ENCODE data around the gene GBF1. TPM values are rescaled to one million over a fixed set of nuclear protein-coding genes. Genes with fewer than 3 reads are reported as not detected.
"Not testable (repeated sequence)": the region's sequence is repeated elsewhere in the genome, so short reads cannot be mapped to it uniquely, and the experiment has no call there.

GBF1 gene
- total and polyA plus RNA-seq, 2 donors from 2014 or later = 14.4 to 53.3 TPM

- DNase-seq (no peak), FAIRE-seq (no peak)
- H3K36me3 ChIP-seq (ENCODE audit: control insufficient read depth in 2 of 3, insufficient read depth in 3 of 3, low read length in 3 of 3) = peaks cover 0 to 6% (median 0%) of the 10 kb centered on the region in 3 donors
- peaks cover 7 to 29% (median 13%) of the 10 kb centered on the region in 3 donors for H3K4me1 ChIP-seq (ENCODE audit: control insufficient read depth in 2 of 3, insufficient read depth in 2 of 3, low read depth in 1 of 3, low read length in 3 of 3)
- intact Hi-C loops (cut with DNase I) = no loop called here
- H3K4me3 ChIP-seq (ENCODE audit: low read length in 3 of 3) = peak overlapping the region; percentile 90 to 97 (median 91)
- no peaks in the 10 kb centered on the region for H3K27me3 ChIP-seq (ENCODE audit: control insufficient read depth, insufficient read depth, low read length)
- H3K27ac ChIP-seq (ENCODE audit: low read depth in 2 of 2, low read length in 2 of 2) = peak overlapping the region; percentile 90
- TF ChIP-seq CTCF (IDR thresholded peaks at IDR 0.05; ENCODE audit: borderline replicate concordance, extremely low read depth, insufficient read depth) = no peak
- peak overlapping the region; percentile 79 to 98 (median 90) for H3K9ac ChIP-seq (ENCODE audit: low read length in 3 of 3)
- H3K9me3 ChIP-seq (ENCODE audit: control insufficient read depth in 2 of 3, insufficient read depth in 1 of 3, low read length in 3 of 3) = no peaks in the 10 kb centered on the region
Observed at GRCh38 chr10:102245932-102246251, 560 bp downstream of the GBF1 start.

- TF ChIP-seq CTCF (IDR thresholded peaks at IDR 0.05; ENCODE audit: borderline replicate concordance, extremely low read depth, insufficient read depth) = no peak
- Histone ChIP-seq H3K27me3 (ENCODE audit: control insufficient read depth, insufficient read depth, low read length) (no peaks in the 10 kb centered on the region), H3K4me3 (ENCODE audit: low read length in 3 of 3) (peak overlapping the region; percentile 90 to 97 (median 91)), H3K9ac (ENCODE audit: low read length in 3 of 3) (peak overlapping the region; percentile 79 to 98 (median 90)), H3K9me3 (ENCODE audit: control insufficient read depth in 2 of 3, insufficient read depth in 1 of 3, low read length in 3 of 3) (no peaks in the 10 kb centered on the region), H3K4me1 (ENCODE audit: control insufficient read depth in 2 of 3, insufficient read depth in 2 of 3, low read depth in 1 of 3, low read length in 3 of 3) (peaks cover 7 to 28% (median 13%) of the 10 kb centered on the region in 3 donors), H3K27ac (ENCODE audit: low read depth in 2 of 2, low read length in 2 of 2) (peak overlapping the region in 1 of 2 donors; percentile 90), H3K36me3 (ENCODE audit: control insufficient read depth in 2 of 3, insufficient read depth in 3 of 3, low read length in 3 of 3) (peaks cover 0 to 6% (median 0%) of the 10 kb centered on the region in 3 donors)
- intact Hi-C loops (cut with DNase I) = no loop called here
- DNase-seq (no peak), FAIRE-seq (no peak)
Observed at GRCh38 chr10:102246261-102246660, 929 bp downstream of the GBF1 start.

GRCh38 chr10:102247734-102248133, 2.4 kb downstream of the GBF1 start:
- H3K4me3 ChIP-seq (ENCODE audit: low read length in 3 of 3) = no peak overlapping the region
- H3K27ac ChIP-seq (ENCODE audit: low read depth in 2 of 2, low read length in 2 of 2) = no peak overlapping the region
- no peak for TF ChIP-seq CTCF (IDR thresholded peaks at IDR 0.05; ENCODE audit: borderline replicate concordance, extremely low read depth, insufficient read depth)
- no peak overlapping the region for H3K9ac ChIP-seq (ENCODE audit: low read length in 3 of 3)
- H3K36me3 ChIP-seq (ENCODE audit: control insufficient read depth in 2 of 3, insufficient read depth in 3 of 3, low read length in 3 of 3) = peaks cover 0 to 6% (median 0%) of the 10 kb centered on the region in 3 donors
- intact Hi-C loops (cut with DNase I) = no loop called here
- H3K9me3 ChIP-seq (ENCODE audit: control insufficient read depth in 2 of 3, insufficient read depth in 1 of 3, low read length in 3 of 3) = no peaks in the 10 kb centered on the region
- peaks cover 3 to 20% (median 8%) of the 10 kb centered on the region in 3 donors for H3K4me1 ChIP-seq (ENCODE audit: control insufficient read depth in 2 of 3, insufficient read depth in 2 of 3, low read depth in 1 of 3, low read length in 3 of 3)
- DNase-seq = no peak
- no peaks in the 10 kb centered on the region for H3K27me3 ChIP-seq (ENCODE audit: control insufficient read depth, insufficient read depth, low read length)
- no peak for FAIRE-seq

GRCh38 chr10:102252508-102252907, 7.2 kb downstream of the GBF1 start:
- H3K9me3 ChIP-seq (ENCODE audit: control insufficient read depth in 2 of 3, insufficient read depth in 1 of 3, low read length in 3 of 3); H3K4me3 ChIP-seq (ENCODE audit: low read length in 3 of 3); DNase-seq; H3K4me1 ChIP-seq (ENCODE audit: control insufficient read depth in 2 of 3, insufficient read depth in 2 of 3, low read depth in 1 of 3, low read length in 3 of 3); FAIRE-seq; H3K9ac ChIP-seq (ENCODE audit: low read length in 3 of 3); H3K27ac ChIP-seq (ENCODE audit: low read depth in 2 of 2, low read length in 2 of 2); H3K27me3 ChIP-seq (ENCODE audit: control insufficient read depth, insufficient read depth, low read length); H3K36me3 ChIP-seq (ENCODE audit: control insufficient read depth in 2 of 3, insufficient read depth in 3 of 3, low read length in 3 of 3); intact Hi-C loops (cut with DNase I): not testable (repeated sequence)

Data from kidney (tissue), 14 donors.